Measurements from ENCODE around the gene MAP3K3.

Gene MAP3K3

GRCh38 chr17:63600569-63601438 lies 21.4 kb upstream of the MAP3K3 start, which contains the start of gene TACO1:
Gene TACO1, plus strand, starts transcription at chr17:63600895. Its CDS starts 189 bp downstream, at chr17:63601084.
- peak; percentile 85 for DNase-seq (ENCODE audit: low spot score)
- CTCF ChIA-PET: interaction anchor here (0.6 to 0.8 kb wide), 2 partner anchors 11 to 26 kb away, joined by 3 to 5 read pairs; no protein-coding TSS in a partner anchor
- TF ChIP-seq CTCF (conservative IDR thresholded peaks at IDR 0.05; ENCODE audit: low read depth): no peak
- H3K27ac ChIP-seq: peak within 1 kb of the TSS; percentile 82
- POLR2A ChIA-PET (ENCODE audit: low non-redundant PET): interaction anchor here (0.6 kb wide), 1 partner anchor 150 kb away, joined by 3 read pairs; no protein-coding TSS in a partner anchor

- peak overlapping the region; percentile 82 for H3K27ac ChIP-seq
- no peak for DNase-seq (ENCODE audit: low spot score)
- CTCF ChIA-PET: interaction anchor here (0.6 to 2.5 kb wide), 5 partner anchors 10 to 195 kb away, joined by 3 to 9 read pairs (median 5); no protein-coding TSS in a partner anchor
- POLR2A ChIA-PET (ENCODE audit: low non-redundant PET): interaction anchor here (0.6 kb wide), 1 partner anchor 123 kb away, joined by 5 read pairs; no protein-coding TSS in a partner anchor
- no peak for TF ChIP-seq CTCF (conservative IDR thresholded peaks at IDR 0.05; ENCODE audit: low read depth)
Measured at GRCh38 chr17:63601439-63602371, 20.5 kb upstream of the MAP3K3 start.

GRCh38 chr17:63609816-63610573 lies 12.2 kb upstream of the MAP3K3 start:
- no peak for DNase-seq (ENCODE audit: low spot score)
- ChIA-PET POLR2A (ENCODE audit: low non-redundant PET) (no interaction called here), CTCF (interaction anchor here (0.8 to 1.9 kb wide), 2 partner anchors 164 to 184 kb away, joined by 3 to 7 read pairs; partner anchors contain the start of gene CYB561)
- H3K27ac ChIP-seq: no peak overlapping the region
- TF ChIP-seq CTCF (conservative IDR thresholded peaks at IDR 0.05; ENCODE audit: low read depth): no peak

GRCh38 chr17:63610854-63611253 lies 11.4 kb upstream of the MAP3K3 start:
- DNase-seq (ENCODE audit: low spot score): no peak
- POLR2A ChIA-PET (ENCODE audit: low non-redundant PET): no interaction called here
- TF ChIP-seq CTCF (conservative IDR thresholded peaks at IDR 0.05; ENCODE audit: low read depth): no peak
- 0 out of 2 replicates have a peak overlapping the region, but pooled peaks have one; percentile 17 for H3K27ac ChIP-seq
- CTCF ChIA-PET: interaction anchor here (0.5 to 2.2 kb wide), 4 partner anchors 10 to 184 kb away, joined by 3 to 18 read pairs (median 3); partner anchors contain the start of gene CYB561

GRCh38 chr17:63611354-63611753 lies 10.9 kb upstream of the MAP3K3 start:
- ChIA-PET CTCF (interaction anchor here (0.6 to 2.2 kb wide), 10 partner anchors 7 to 185 kb away, joined by 3 to 18 read pairs (median 4); partner anchors contain the start of genes CYB561 and TACO1), POLR2A (ENCODE audit: low non-redundant PET) (no interaction called here)
- no peak for DNase-seq (ENCODE audit: low spot score)

More at GRCh38 chr17:63611354-63611753, 10.9 kb upstream of the MAP3K3 start:
- TF ChIP-seq CTCF (conservative IDR thresholded peaks at IDR 0.05; ENCODE audit: low read depth): no peak
- H3K27ac ChIP-seq: 0 out of 2 replicates have a peak overlapping the region, but pooled peaks have one; percentile 17

Data from RWPE1 (cell line).